Right hindlimb (tissue), 1 donor: ENCODE results near the gene C2orf92.
"Not testable (repeated sequence)": the region's sequence is repeated elsewhere in the genome, so short reads cannot be mapped to it uniquely, and the experiment has no call there.

Experiments used
- DNase-seq: peaks from one replicate; pipeline ENCODE4 v3.0.0-alpha.2; 2018

The C2orf92 gene

GRCh38 chr2:97660044-97660774 is 9.3 kb upstream of the C2orf92 start:
- no peak for DNase-seq

- DNase-seq, result no peak
Observed at GRCh38 chr2:97660775-97661389, 8.6 kb upstream of the C2orf92 start.

- no peak for DNase-seq
Observed at GRCh38 chr2:97661927-97662326, 7.6 kb upstream of the C2orf92 start.

GRCh38 chr2:97662386-97662894 is 7.1 kb upstream of the C2orf92 start:
- DNase-seq, result no peak

GRCh38 chr2:97662895-97663625 is 6.5 kb upstream of the C2orf92 start:
- peak; percentile 85 for DNase-seq

- DNase-seq, result no peak
Observed at GRCh38 chr2:97663626-97663961, 5.9 kb upstream of the C2orf92 start.

- DNase-seq, result peak; percentile 98
Observed at GRCh38 chr2:97663962-97664635, 5.4 kb upstream of the C2orf92 start, which contains the start of gene ACTR1B. Gene ACTR1B (minus strand): TSS chr2:97664044. CDS start chr2:97663890, 154 bp downstream.

GRCh38 chr2:97664636-97664970 is 4.9 kb upstream of the C2orf92 start:
- no peak for DNase-seq

- DNase-seq, result no peak
Observed at GRCh38 chr2:97670471-97670870, 958 bp downstream of the C2orf92 start.

- no peak for DNase-seq
Observed at GRCh38 chr2:97671526-97671925, 2.0 kb downstream of the C2orf92 start.

- DNase-seq, result not testable (repeated sequence)
Observed at GRCh38 chr2:97672606-97673140, 3.2 kb downstream of the C2orf92 start.

- no peak for DNase-seq
Observed at GRCh38 chr2:97673182-97673914, 3.8 kb downstream of the C2orf92 start.

GRCh38 chr2:97673915-97674283 is 4.4 kb downstream of the C2orf92 start:
- DNase-seq, result no peak

GRCh38 chr2:97675430-97676113 is 6.1 kb downstream of the C2orf92 start:
- DNase-seq, result no peak

- DNase-seq, result no peak
Observed at GRCh38 chr2:97676620-97677019, 7.1 kb downstream of the C2orf92 start.

- no peak for DNase-seq
Observed at GRCh38 chr2:97677480-97677879, 8.0 kb downstream of the C2orf92 start.

- DNase-seq, result no peak
Observed at GRCh38 chr2:97678298-97678697, 8.8 kb downstream of the C2orf92 start.

GRCh38 chr2:97687235-97687634 is 17.7 kb downstream of the C2orf92 start:
- DNase-seq, result not testable (repeated sequence)

GRCh38 chr2:97688062-97688827 is 18.7 kb downstream of the C2orf92 start:
- DNase-seq, result no peak

- no peak for DNase-seq
Observed at GRCh38 chr2:97691166-97691565, 21.7 kb downstream of the C2orf92 start.

GRCh38 chr2:97693476-97693875 is 24.0 kb downstream of the C2orf92 start:
- DNase-seq, result no peak
